PFSK-1 (cell line): ENCODE data around the gene NTM.

ENCODE experiments used
- FOXP2 ChIP-seq: optimal IDR thresholded peaks from 2 replicates; pipeline ENCODE3; 2011; ENCODE audit warnings: borderline replicate concordance, control low read depth, inconsistent platforms; ENCODE audit not compliant: insufficient read depth; ENCODE audit errors: extremely low read length, extremely low read depth
- POLR2AphosphoS5 ChIP-seq: IDR thresholded peaks from 2 replicates; pipeline ENCODE4 v1.6.1; 2012; ENCODE audit warnings: low read depth, mild to moderate bottlenecking, control low read depth, low read length, moderate library complexity
- REST ChIP-seq, 2 experiments: IDR thresholded peaks; 2 replicates each; pipeline versions ENCODE4 v1.6.1 to v1.8.0; 2011 to 2012; ENCODE audit warnings: low read depth in 2 of 2, low read length in 2 of 2, control low read depth in 1 of 2, inconsistent platforms in 1 of 2, mild to moderate bottlenecking in 1 of 2, moderate library complexity in 1 of 2; ENCODE audit not compliant: insufficient read depth in 1 of 2
- SIN3A ChIP-seq: IDR thresholded peaks from 2 replicates; pipeline ENCODE4 v1.6.1; 2012; ENCODE audit warnings: mild to moderate bottlenecking, low read length, moderate library complexity, borderline replicate concordance; ENCODE audit not compliant: insufficient read depth
- TAF1 ChIP-seq: IDR thresholded peaks from 2 replicates; pipeline ENCODE4 v1.6.1; 2012; ENCODE audit warnings: low read length, control low read depth, borderline replicate concordance; ENCODE audit not compliant: insufficient read depth

NTM gene

GRCh38 chr11:131632971-131633370, 262.6 kb downstream of the NTM start:
- TF ChIP-seq TAF1 (no peak), REST (IDR thresholded peaks at IDR 0.05; ENCODE audit: insufficient read depth in 1 of 2, low read depth in 2 of 2, low read length in 2 of 2) (no peak), SIN3A (no peak), FOXP2 (no peak), POLR2AphosphoS5 (no peak)

- TF ChIP-seq REST (IDR thresholded peaks at IDR 0.05; ENCODE audit: insufficient read depth in 1 of 2, low read depth in 2 of 2, low read length in 2 of 2) (no peak), SIN3A (no peak), POLR2AphosphoS5 (no peak), FOXP2 (no peak), TAF1 (no peak)
Observed at GRCh38 chr11:131633921-131634715, 263.7 kb downstream of the NTM start.

GRCh38 chr11:131637469-131638175, 267.2 kb downstream of the NTM start:
- TF ChIP-seq SIN3A (no peak), TAF1 (no peak), POLR2AphosphoS5 (no peak), FOXP2 (no peak), REST (IDR thresholded peaks at IDR 0.05; ENCODE audit: insufficient read depth in 1 of 2, low read depth in 2 of 2, low read length in 2 of 2) (no peak)

GRCh38 chr11:131638889-131639288, 268.5 kb downstream of the NTM start:
- TF ChIP-seq REST (IDR thresholded peaks at IDR 0.05; ENCODE audit: insufficient read depth in 1 of 2, low read depth in 2 of 2, low read length in 2 of 2) (no peak), POLR2AphosphoS5 (no peak), FOXP2 (no peak), TAF1 (no peak), SIN3A (no peak)
